ENCODE results near the gene SERPINA6.

GRCh38 chr14:94361682-94362081, 38.5 kb upstream of the SERPINA6 start:
- TF ChIP-seq POLR2A (IDR thresholded peaks at IDR 0.05) (no peak), CTCF (IDR thresholded peaks at IDR 0.05) (no peak), EP300 (IDR thresholded peaks at IDR 0.05) (no peak)

All from stomach (tissue), 4 donors.